ENCODE measurements around the gene ITPR2. TPM values are rescaled to one million over a fixed set of nuclear protein-coding genes. Genes with fewer than 3 reads are reported as not detected.
"Not testable (repeated sequence)": the region's sequence is repeated elsewhere in the genome, so short reads cannot be mapped to it uniquely, and the experiment has no call there.

ITPR2 gene
- total RNA-seq, 1 experiment from 2014 or later: 26.0 TPM

DNA sequence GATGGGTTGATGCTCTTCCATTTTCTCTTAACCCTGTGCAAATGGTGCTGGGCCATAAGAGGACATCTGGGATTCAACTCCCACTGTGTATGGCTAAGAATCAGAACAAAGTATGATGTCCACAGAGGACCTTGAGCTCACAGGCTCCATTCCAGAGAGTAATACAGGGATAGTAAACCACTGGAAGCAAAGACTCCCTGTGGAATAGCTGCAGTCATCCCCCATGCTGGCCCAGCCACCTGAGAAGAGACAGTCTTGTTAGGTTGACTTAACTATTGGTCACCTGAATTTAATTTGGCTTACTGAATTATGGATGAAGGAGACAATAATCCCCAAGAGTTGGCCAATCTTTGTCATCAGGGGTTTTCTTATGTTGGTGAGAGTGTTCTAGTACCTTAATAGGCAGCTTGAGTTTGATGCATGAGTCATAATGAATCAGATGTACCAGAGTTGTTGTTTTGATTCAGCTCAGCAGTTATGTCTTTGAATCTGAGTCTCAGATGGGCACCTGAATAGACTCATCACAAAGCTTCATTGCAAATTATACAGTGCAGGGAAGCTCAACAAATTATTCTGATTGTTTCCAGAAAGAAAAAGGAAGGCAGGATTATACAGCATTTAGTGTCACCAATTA, 514.9 kb downstream of the ITPR2 start:
- Histone ChIP-seq H3K9me2 (ENCODE audit: insufficient read depth) (no peaks in the 10 kb centered on the region), H4K20me1 (ENCODE audit: insufficient read depth) (no peaks in the 10 kb centered on the region), H3K36me3 (ENCODE audit: low read depth) (no peaks in the 10 kb centered on the region), H3F3A (ENCODE audit: insufficient read depth, low read depth) (peaks cover 8% of the 10 kb centered on the region; the same call in 1 of the 2 replicates), H2AFZ (no peak overlapping the region), H3K9me3 (ENCODE audit: insufficient read depth, low read depth) (peaks cover 21% of the 10 kb centered on the region; the same call in 1 of the 2 replicates), H3K4me2 (peak overlapping the region; percentile 37; the same call in 1 of the 2 replicates), H3K79me2 (ENCODE audit: low read depth) (no peaks in the 10 kb centered on the region), H3K4me3 (no peak overlapping the region), H3K27me3 (ENCODE audit: insufficient read depth, low read depth) (no peaks in the 10 kb centered on the region), H3K4me1 (replicated peaks; ENCODE audit: insufficient read depth) (peaks cover 21% of the 10 kb centered on the region), H3K27ac (peak overlapping the region; percentile 16; the same call in 1 of the 2 replicates)
- intact Hi-C loops (cut with micrococcal nuclease; ENCODE audit: unreplicated experiment): loop anchor here (1.0 to 5.0 kb wide), 2 partner anchors 71 to 192 kb away; no protein-coding TSS in a partner anchor
- BruUV-seq (replicated peaks): no TSS peak
- peak; percentile 8 to 44 for DNase-seq
- no peak for TF ChIP-seq EZH2 (IDR thresholded peaks at IDR 0.05; ENCODE audit: low read depth)
- TF ChIP-seq, protein P1, sequence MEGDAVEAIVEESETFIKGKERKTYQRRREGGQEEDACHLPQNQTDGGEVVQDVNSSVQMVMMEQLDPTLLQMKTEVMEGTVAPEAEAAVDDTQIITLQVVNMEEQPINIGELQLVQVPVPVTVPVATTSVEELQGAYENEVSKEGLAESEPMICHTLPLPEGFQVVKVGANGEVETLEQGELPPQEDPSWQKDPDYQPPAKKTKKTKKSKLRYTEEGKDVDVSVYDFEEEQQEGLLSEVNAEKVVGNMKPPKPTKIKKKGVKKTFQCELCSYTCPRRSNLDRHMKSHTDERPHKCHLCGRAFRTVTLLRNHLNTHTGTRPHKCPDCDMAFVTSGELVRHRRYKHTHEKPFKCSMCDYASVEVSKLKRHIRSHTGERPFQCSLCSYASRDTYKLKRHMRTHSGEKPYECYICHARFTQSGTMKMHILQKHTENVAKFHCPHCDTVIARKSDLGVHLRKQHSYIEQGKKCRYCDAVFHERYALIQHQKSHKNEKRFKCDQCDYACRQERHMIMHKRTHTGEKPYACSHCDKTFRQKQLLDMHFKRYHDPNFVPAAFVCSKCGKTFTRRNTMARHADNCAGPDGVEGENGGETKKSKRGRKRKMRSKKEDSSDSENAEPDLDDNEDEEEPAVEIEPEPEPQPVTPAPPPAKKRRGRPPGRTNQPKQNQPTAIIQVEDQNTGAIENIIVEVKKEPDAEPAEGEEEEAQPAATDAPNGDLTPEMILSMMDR (conservative IDR thresholded peaks at IDR 0.05): no peak
- POLR2A ChIA-PET (ENCODE audit: unreplicated experiment): interaction anchor here (0.5 to 1.1 kb wide), 6 partner anchors 18 to 190 kb away, joined by 3 to 12 read pairs (median 5); no protein-coding TSS in a partner anchor
- CTCF ChIA-PET: interaction anchor here (0.5 to 0.9 kb wide), 3 partner anchors 18 to 196 kb away, joined by 3 to 4 read pairs (median 3); no protein-coding TSS in a partner anchor

DNA sequence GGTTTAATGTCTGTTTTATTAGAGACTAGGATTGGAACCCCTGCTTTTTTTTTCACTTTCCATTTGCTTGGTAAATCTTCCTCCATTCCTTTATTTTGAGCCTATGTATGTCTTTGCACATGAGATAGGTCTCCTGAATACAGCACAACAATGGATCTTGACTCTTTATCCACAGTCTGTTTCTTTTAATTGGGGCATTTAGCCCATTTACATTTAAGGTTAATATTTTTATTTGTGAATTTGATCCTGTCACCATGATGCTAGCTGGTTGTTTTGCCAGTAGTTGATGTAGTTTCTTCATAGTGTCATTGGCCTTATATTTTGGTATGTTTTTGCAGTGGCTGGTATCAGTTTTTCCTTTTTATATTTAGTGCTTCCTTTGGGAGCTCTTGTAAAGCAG, 518.9 kb downstream of the ITPR2 start:
- H3K9me2 ChIP-seq (ENCODE audit: insufficient read depth); CTCF ChIA-PET: not testable (repeated sequence)

DNA sequence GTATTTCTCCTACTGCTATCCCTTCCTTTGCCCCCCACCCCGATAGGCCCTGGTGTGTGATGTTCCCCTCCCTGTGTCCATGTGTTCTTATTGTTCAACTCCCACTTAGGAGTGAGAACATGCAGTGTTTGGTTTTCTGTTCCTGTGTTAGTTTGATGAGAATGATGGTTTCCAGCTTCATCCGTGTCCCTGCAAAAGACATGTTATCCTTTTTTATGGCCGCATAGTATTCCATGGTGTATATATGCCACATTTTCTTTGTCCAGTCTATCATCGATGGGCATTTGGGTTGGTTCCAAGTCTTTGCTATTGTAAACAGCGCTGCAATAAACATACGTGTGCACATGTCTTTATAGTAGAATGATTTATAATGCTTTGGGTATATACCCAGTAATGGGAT, 522.5 kb downstream of the ITPR2 start:
- H3K4me3 ChIP-seq; H3K9me2 ChIP-seq (ENCODE audit: insufficient read depth); CTCF ChIA-PET; H2AFZ ChIP-seq; H3F3A ChIP-seq (ENCODE audit: insufficient read depth, low read depth); H3K36me3 ChIP-seq (ENCODE audit: low read depth); intact Hi-C loops (cut with micrococcal nuclease; ENCODE audit: unreplicated experiment); H4K20me1 ChIP-seq (ENCODE audit: insufficient read depth); H3K4me2 ChIP-seq; H3K9me3 ChIP-seq (ENCODE audit: insufficient read depth, low read depth); H3K27ac ChIP-seq; DNase-seq; BruUV-seq (replicated peaks); H3K79me2 ChIP-seq (ENCODE audit: low read depth); H3K27me3 ChIP-seq (ENCODE audit: insufficient read depth, low read depth); POLR2A ChIA-PET (ENCODE audit: unreplicated experiment); H3K4me1 ChIP-seq (replicated peaks; ENCODE audit: insufficient read depth): not testable (repeated sequence)

More for the DNA sequence above, 518.9 kb downstream of the ITPR2 start:
- H3K9me3 ChIP-seq (ENCODE audit: insufficient read depth, low read depth); DNase-seq; H3K27ac ChIP-seq; H3K4me3 ChIP-seq; H3K27me3 ChIP-seq (ENCODE audit: insufficient read depth, low read depth); H3K36me3 ChIP-seq (ENCODE audit: low read depth); H3K4me2 ChIP-seq; intact Hi-C loops (cut with micrococcal nuclease; ENCODE audit: unreplicated experiment); H3K79me2 ChIP-seq (ENCODE audit: low read depth); H3F3A ChIP-seq (ENCODE audit: insufficient read depth, low read depth); POLR2A ChIA-PET (ENCODE audit: unreplicated experiment); H2AFZ ChIP-seq; BruUV-seq (replicated peaks); H4K20me1 ChIP-seq (ENCODE audit: insufficient read depth): not testable (repeated sequence)
- H3K4me1 ChIP-seq (replicated peaks; ENCODE audit: insufficient read depth): peaks cover 12% of the 10 kb centered on the region

DNA sequence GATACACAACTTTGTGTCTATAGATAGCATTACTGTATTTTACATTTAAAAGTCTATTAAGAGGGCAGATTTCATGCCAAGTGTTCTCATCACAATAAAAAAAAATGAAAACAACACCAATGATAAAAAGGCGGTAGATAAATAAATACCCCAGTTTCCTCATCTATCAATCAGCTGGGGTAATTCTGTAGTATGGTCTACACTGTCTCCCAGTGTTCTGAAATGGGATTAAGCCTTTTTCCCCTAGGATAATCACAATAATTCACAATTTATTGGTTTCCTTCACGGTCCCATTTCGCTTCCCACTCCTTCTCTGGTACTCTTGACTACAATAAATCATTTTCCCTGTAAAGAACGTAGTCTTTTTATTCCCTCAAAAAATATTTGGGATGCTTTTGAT, 523.4 kb downstream of the ITPR2 start:
- BruUV-seq (replicated peaks): no TSS peak
- H3F3A ChIP-seq (ENCODE audit: insufficient read depth, low read depth): no peaks in the 10 kb centered on the region
- ChIA-PET CTCF (no interaction called here), POLR2A (ENCODE audit: unreplicated experiment) (no interaction called here)
- no peak overlapping the region for H3K4me3 ChIP-seq
- DNase-seq: no peak
- no peaks in the 10 kb centered on the region for H3K27me3 ChIP-seq (ENCODE audit: insufficient read depth, low read depth)
- no peaks in the 10 kb centered on the region for H4K20me1 ChIP-seq (ENCODE audit: insufficient read depth)
- intact Hi-C loops (cut with micrococcal nuclease; ENCODE audit: unreplicated experiment): no loop called here
- TF ChIP-seq, protein P1 (conservative IDR thresholded peaks at IDR 0.05): no peak
- TF ChIP-seq EZH2 (IDR thresholded peaks at IDR 0.05; ENCODE audit: low read depth): no peak
- no peaks in the 10 kb centered on the region for H3K4me1 ChIP-seq (replicated peaks; ENCODE audit: insufficient read depth)
- H3K9me3 ChIP-seq (ENCODE audit: insufficient read depth, low read depth): peaks cover 7% of the 10 kb centered on the region; the same call in 1 of the 2 replicates
- no peaks in the 10 kb centered on the region for H3K9me2 ChIP-seq (ENCODE audit: insufficient read depth)
- no peak overlapping the region for H3K27ac ChIP-seq
- H3K36me3 ChIP-seq (ENCODE audit: low read depth): no peaks in the 10 kb centered on the region
- H3K4me2 ChIP-seq: no peak overlapping the region
- no peaks in the 10 kb centered on the region for H3K79me2 ChIP-seq (ENCODE audit: low read depth)
- no peak overlapping the region for H2AFZ ChIP-seq

Measured in PC-9 (cell line).